Astrocyte (in vitro differentiated cells and primary cell): Measurements from ENCODE around the gene SHISAL2B. TPM values are rescaled to one million over a fixed set of nuclear protein-coding genes. Genes with fewer than 3 reads are reported as not detected.
A peak's percentile ranks its signal among the peaks of the same experiment; 100 is the strongest.

ENCODE experiments used
- DNase-seq: peaks from one replicate; pipeline ENCODE4 v3.0.0-alpha.2; 2010; ENCODE audit warnings: low read depth
- FAIRE-seq: peaks from 2 replicates; lab custom pipeline; 2011; peaks lifted over from hg19 to GRCh38; lab: Jason Lieb, UNC
- H2AFZ ChIP-seq: 2 replicates; pipeline ENCODE4 v1.6.0; 2012; ENCODE audit warnings: low read depth, low read length, inconsistent platforms
- H3K27ac ChIP-seq: 2 replicates; pipeline ENCODE4 v1.5.1; 2011; ENCODE audit warnings: low read depth, low read length, inconsistent platforms
- H3K27me3 ChIP-seq: 2 replicates; pipeline ENCODE4 v1.6.0; 2011; ENCODE audit warnings: low read length, inconsistent platforms; ENCODE audit not compliant: insufficient read depth
- H3K36me3 ChIP-seq: 2 replicates; pipeline ENCODE4 v1.5.1; 2011; ENCODE audit warnings: low read length, inconsistent platforms; ENCODE audit not compliant: insufficient read depth
- H3K4me1 ChIP-seq: 2 replicates; pipeline ENCODE4 v1.5.1; 2011; ENCODE audit warnings: low read length, inconsistent platforms; ENCODE audit not compliant: insufficient read depth
- H3K4me2 ChIP-seq: 2 replicates; pipeline ENCODE4 v1.6.0; 2012; ENCODE audit warnings: low read length, inconsistent platforms
- H3K4me3 ChIP-seq: 2 replicates; pipeline ENCODE4 v1.5.1; 2011; ENCODE audit warnings: low read depth, mild to moderate bottlenecking, low read length, inconsistent platforms; ENCODE audit not compliant: insufficient read depth
- H3K79me2 ChIP-seq: 2 replicates; pipeline ENCODE4 v1.6.0; 2012; ENCODE audit warnings: mild to moderate bottlenecking, low read length, inconsistent platforms; ENCODE audit not compliant: insufficient read depth
- H3K9ac ChIP-seq: 2 replicates; pipeline ENCODE4 v1.6.0; 2012; ENCODE audit warnings: mild to moderate bottlenecking, low read length, inconsistent platforms
- H3K9me3 ChIP-seq: 2 replicates; pipeline ENCODE4 v1.5.1; 2012; ENCODE audit warnings: low read depth, mild to moderate bottlenecking, low read length, inconsistent platforms; ENCODE audit not compliant: insufficient read depth
- H4K20me1 ChIP-seq: 2 replicates; pipeline ENCODE4 v1.6.0; 2012; ENCODE audit warnings: low read length, inconsistent platforms; ENCODE audit not compliant: insufficient read depth
- H3K27ac Mint-ChIP-seq: one replicate; pipeline ENCODE4 v1.8.0; 2021; ENCODE audit warnings: mild to moderate bottlenecking, mixed read lengths; ENCODE audit not compliant: unreplicated experiment
- H3K27me3 Mint-ChIP-seq: one replicate; pipeline ENCODE4 v1.8.0; 2021; ENCODE audit warnings: low read depth, mixed read lengths; ENCODE audit not compliant: unreplicated experiment
- H3K36me3 Mint-ChIP-seq: one replicate; pipeline ENCODE4 v1.8.0; 2021; ENCODE audit warnings: low read depth, mixed read lengths; ENCODE audit not compliant: unreplicated experiment
- H3K4me1 Mint-ChIP-seq: one replicate; pipeline ENCODE4 v1.8.0; 2021; ENCODE audit warnings: low read depth, mixed read lengths; ENCODE audit not compliant: unreplicated experiment
- H3K4me3 Mint-ChIP-seq: one replicate; pipeline ENCODE4 v1.8.0; 2021; ENCODE audit warnings: mild to moderate bottlenecking, moderate library complexity, mixed read lengths; ENCODE audit not compliant: unreplicated experiment
- H3K9me3 Mint-ChIP-seq: one replicate; pipeline ENCODE4 v1.8.0; 2021; ENCODE audit warnings: mild to moderate bottlenecking, mixed read lengths; ENCODE audit not compliant: unreplicated experiment
- EZH2 ChIP-seq: IDR thresholded peaks from 2 replicates; pipeline ENCODE4 v1.6.1; 2012; ENCODE audit warnings: mild to moderate bottlenecking, low read length, inconsistent platforms; ENCODE audit not compliant: insufficient read depth
- total RNA-seq: library from RNA; stranded (reverse); gene quantifications from 2 replicates; pipeline ENCODE4 v1.2.1, GENCODE V29; 2021
- TF ChIP-seq, protein P1 (sequence below): IDR thresholded peaks from 2 replicates; pipeline ENCODE4 v1.5.1; 2011; ENCODE audit warnings: low read depth, mild to moderate bottlenecking, inconsistent platforms, low read length, moderate library complexity; ENCODE audit not compliant: insufficient read depth

Gene SHISAL2B
- total RNA-seq, 1 donor from 2014 or later: not detected

DNA sequence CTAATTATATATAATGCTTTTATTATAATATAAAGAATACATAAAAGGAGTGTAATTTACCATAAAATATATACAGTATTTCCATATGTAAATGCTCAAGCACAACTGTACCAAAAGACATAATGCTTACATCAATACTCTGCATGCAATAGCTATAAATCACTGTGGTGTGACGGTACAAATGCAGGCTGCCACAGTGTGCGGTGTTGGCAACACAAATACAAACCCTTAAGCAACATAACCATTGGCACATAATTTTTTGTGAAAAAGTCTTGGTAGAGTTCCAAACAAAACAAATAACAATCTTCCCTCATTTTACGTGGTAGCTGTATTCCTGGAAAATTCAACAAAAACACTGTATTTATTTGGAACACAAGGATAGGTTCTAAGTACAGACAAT, 1.9 kb upstream of the SHISAL2B start:
- Mint-ChIP-seq H3K4me3 (no peak overlapping the region), H3K36me3 (no peaks in the 10 kb centered on the region), H3K4me1 (peaks cover 8% of the 10 kb centered on the region), H3K27me3 (peaks cover 45% of the 10 kb centered on the region), H3K9me3 (no peaks in the 10 kb centered on the region), H3K27ac (no peak overlapping the region)
- DNase-seq (no peak), FAIRE-seq (no peak)
- H3K4me1 ChIP-seq: peaks cover 7% of the 10 kb centered on the region
- H3K4me2 ChIP-seq: no peak overlapping the region
- no peak overlapping the region for H3K27ac ChIP-seq
- no peaks in the 10 kb centered on the region for H3K9me3 ChIP-seq
- no peak overlapping the region for H2AFZ ChIP-seq
- H3K36me3 ChIP-seq: no peaks in the 10 kb centered on the region
- no peaks in the 10 kb centered on the region for H4K20me1 ChIP-seq
- H3K4me3 ChIP-seq: no peak overlapping the region
- no peaks in the 10 kb centered on the region for H3K79me2 ChIP-seq
- no peak for TF ChIP-seq EZH2
- TF ChIP-seq, protein P1, sequence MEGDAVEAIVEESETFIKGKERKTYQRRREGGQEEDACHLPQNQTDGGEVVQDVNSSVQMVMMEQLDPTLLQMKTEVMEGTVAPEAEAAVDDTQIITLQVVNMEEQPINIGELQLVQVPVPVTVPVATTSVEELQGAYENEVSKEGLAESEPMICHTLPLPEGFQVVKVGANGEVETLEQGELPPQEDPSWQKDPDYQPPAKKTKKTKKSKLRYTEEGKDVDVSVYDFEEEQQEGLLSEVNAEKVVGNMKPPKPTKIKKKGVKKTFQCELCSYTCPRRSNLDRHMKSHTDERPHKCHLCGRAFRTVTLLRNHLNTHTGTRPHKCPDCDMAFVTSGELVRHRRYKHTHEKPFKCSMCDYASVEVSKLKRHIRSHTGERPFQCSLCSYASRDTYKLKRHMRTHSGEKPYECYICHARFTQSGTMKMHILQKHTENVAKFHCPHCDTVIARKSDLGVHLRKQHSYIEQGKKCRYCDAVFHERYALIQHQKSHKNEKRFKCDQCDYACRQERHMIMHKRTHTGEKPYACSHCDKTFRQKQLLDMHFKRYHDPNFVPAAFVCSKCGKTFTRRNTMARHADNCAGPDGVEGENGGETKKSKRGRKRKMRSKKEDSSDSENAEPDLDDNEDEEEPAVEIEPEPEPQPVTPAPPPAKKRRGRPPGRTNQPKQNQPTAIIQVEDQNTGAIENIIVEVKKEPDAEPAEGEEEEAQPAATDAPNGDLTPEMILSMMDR: no peak
- no peak overlapping the region for H3K9ac ChIP-seq
- H3K27me3 ChIP-seq: peaks cover 46% of the 10 kb centered on the region

DNA sequence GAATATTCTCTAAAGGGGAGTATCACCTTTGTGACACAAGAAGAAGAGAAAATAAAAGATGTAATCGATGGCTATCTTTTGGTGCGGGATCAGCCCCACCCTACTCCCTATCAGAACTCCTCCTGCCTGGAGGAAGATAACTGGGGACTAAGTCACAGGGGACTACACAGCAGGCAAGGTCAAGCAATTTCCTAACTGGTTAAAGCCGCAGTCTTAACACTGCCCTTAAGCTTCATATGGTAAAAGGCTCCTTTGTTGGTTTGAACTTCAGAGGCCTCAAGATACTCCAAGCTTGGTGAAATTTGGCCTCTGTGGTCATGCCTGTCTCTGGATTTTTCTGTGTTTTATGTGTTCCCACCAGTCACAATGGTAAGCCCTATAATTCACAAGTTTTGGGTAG, 1.3 kb upstream of the SHISAL2B start:
- no peak for TF ChIP-seq EZH2
- TF ChIP-seq, protein P1: no peak
- Mint-ChIP-seq H3K4me1 (peaks cover 13% of the 10 kb centered on the region), H3K9me3 (no peaks in the 10 kb centered on the region), H3K4me3 (no peak overlapping the region), H3K36me3 (no peaks in the 10 kb centered on the region), H3K27me3 (peaks cover 44% of the 10 kb centered on the region), H3K27ac (no peak overlapping the region)
- no peaks in the 10 kb centered on the region for H3K9me3 ChIP-seq
- H3K79me2 ChIP-seq: no peaks in the 10 kb centered on the region
- no peak overlapping the region for H2AFZ ChIP-seq
- H3K36me3 ChIP-seq: no peaks in the 10 kb centered on the region
- no peak overlapping the region for H3K4me2 ChIP-seq
- no peak overlapping the region for H3K4me3 ChIP-seq
- no peaks in the 10 kb centered on the region for H4K20me1 ChIP-seq
- H3K27ac ChIP-seq: no peak overlapping the region
- H3K27me3 ChIP-seq: peaks cover 44% of the 10 kb centered on the region
- no peak for FAIRE-seq
- no peak overlapping the region for H3K9ac ChIP-seq
- no peak for DNase-seq
- H3K4me1 ChIP-seq: peaks cover 7% of the 10 kb centered on the region

DNA sequence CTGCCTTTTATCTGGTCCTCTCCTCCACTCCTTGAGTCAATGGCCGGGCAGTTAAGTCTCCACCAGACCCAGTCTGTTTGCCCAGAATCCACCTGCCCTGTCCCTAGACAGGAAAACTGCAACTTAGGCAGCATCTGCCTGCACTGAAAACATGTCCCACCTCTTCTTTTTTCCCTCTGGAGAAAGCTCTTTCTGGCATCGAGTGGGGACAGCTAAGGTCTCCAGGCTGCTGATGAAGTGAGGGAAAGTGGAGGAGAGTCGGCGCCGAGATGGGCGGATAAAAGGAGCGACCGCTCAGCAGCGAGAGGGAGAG, 243 bp upstream of the SHISAL2B start:
- Mint-ChIP-seq H3K27ac (no peak overlapping the region), H3K4me1 (peaks cover 14% of the 10 kb centered on the region), H3K9me3 (no peaks in the 10 kb centered on the region), H3K4me3 (peak overlapping the region; percentile 85), H3K27me3 (peaks cover 42% of the 10 kb centered on the region), H3K36me3 (no peaks in the 10 kb centered on the region)
- no peak for FAIRE-seq
- Histone ChIP-seq H3K4me3 (peak overlapping the region; percentile 50), H3K9ac (no peak overlapping the region), H2AFZ (peak overlapping the region; percentile 68), H3K4me1 (peaks cover 7% of the 10 kb centered on the region), H3K4me2 (peak overlapping the region; percentile 88), H3K27ac (no peak overlapping the region), H3K36me3 (no peaks in the 10 kb centered on the region), H3K9me3 (no peaks in the 10 kb centered on the region), H3K27me3 (peaks cover 44% of the 10 kb centered on the region), H3K79me2 (no peaks in the 10 kb centered on the region), H4K20me1 (no peaks in the 10 kb centered on the region)
- TF ChIP-seq, protein P1: no peak
- no peak for TF ChIP-seq EZH2
- no peak for DNase-seq
